HG03469 (cell line): ENCODE measurements around the gene TFDP1.

Source experiments
- ATAC-seq: cut with Tn5 transposase; IDR thresholded peaks from one replicate; pipeline ENCODE4 v1.9.1; 2021; ENCODE audit warnings: mild to moderate bottlenecking, moderate library complexity, moderate number of reproducible peaks; ENCODE audit not compliant: unreplicated experiment

Gene TFDP1

DNA sequence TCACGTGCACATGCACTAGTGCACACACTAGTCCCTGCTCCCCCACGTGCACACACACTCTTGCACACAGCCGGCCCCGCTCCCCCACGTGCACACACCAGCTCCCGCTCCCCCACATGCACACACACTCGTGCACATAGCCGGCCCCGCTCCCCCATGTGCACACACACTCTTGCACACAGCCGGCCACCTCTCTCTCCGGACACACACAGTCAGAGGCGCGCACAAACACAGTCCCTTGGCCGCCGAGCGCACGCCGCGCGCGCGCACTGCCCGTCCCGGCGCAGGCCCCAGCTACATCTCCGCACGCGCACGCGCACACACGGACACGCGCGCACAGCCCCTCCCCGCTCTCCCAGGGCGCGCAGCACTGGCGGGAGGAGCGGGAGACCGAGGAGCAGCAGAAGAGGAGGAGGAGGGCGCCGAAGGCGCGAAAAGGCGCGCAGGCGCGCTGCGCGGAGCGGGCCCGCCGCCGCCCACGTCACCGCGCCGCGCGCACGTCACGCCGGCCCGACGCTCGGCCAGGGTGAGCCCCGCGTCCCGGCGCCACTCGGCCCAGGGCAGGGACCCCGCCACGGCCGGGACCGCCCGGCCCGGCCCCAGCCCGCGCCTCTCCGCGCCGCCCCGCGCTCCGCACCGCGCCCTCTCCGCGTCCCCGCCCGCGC lies at the start of gene TFDP1:
TFDP1 (plus strand) TSS at position 549 of the 665 bp plus-strand sequence. CDS start 1,085 bp downstream, outside the sequence.
- ATAC-seq, result peak; percentile 76

- ATAC-seq, result no peak
These were observed 49.2 kb upstream of the TFDP1 start for GRCh38 chr13:113535381-113535781.

- no peak for ATAC-seq
These were observed 48.0 kb upstream of the TFDP1 start for GRCh38 chr13:113536461-113537110.

- no peak for ATAC-seq
These were observed 47.3 kb upstream of the TFDP1 start for GRCh38 chr13:113537205-113537604.

GRCh38 chr13:113537909-113538688 lies 46.5 kb upstream of the TFDP1 start:
- ATAC-seq, result no peak

DNA sequence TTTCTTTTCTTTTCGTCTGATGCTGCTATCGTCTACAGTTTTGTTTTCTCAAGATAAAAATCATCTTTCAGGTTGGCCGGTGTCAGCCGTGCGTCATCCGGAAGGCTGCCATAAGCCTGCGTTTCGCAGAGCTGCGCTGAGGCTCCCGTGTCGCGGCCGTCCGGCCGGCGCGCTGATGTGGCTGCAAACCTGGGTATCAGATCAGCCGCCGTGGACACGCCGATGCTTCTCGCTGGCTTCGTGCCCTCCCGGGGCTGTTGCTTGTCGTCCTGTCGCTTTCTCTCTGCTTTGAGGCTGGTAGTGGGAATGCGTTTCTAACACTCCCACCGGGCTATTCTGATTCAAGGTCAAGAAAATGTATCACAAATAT lies 45.9 kb upstream of the TFDP1 start:
- no peak for ATAC-seq

DNA sequence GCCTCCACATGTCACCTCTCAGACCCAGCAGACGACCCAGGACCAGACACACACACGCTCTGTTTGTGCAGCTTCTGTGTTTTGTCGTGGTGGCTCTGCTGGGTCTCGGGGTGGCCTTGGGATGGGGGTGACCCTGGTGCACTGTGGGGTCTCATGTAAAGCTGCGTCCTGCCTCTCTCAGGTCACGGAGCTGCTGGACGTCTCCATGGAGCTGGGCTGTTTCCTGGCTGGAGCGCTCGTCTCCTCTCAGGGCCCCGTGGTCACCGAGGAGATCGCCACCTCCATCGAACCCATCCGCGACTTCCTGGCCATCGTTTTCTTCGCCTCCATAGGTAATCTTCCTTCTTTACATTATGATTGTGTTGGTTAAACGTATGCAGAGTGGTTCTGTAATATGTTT lies 45.4 kb upstream of the TFDP1 start:
- ATAC-seq, result no peak

GRCh38 chr13:113539822-113540221 lies 44.7 kb upstream of the TFDP1 start:
- ATAC-seq, result no peak

DNA sequence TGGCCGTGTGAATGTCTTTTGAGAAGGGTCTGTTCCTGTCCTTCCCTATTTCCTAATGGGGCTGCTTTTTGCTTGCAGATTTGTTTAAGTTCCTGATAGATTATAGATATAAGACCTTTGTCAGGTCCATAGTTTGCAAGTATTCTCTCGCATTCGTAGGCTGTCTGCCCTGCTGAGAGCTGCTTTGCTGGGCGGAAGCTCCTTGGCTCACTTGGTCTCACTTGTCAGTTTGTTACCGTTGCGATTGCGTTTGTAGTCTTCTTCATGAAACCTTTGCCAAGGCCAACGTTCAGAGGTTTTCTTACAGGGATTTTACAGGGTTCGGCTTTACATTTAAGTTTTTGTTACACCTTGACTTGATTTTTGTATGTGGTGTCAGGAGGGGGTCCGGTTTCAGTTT lies 44.0 kb upstream of the TFDP1 start:
- no peak for ATAC-seq

DNA sequence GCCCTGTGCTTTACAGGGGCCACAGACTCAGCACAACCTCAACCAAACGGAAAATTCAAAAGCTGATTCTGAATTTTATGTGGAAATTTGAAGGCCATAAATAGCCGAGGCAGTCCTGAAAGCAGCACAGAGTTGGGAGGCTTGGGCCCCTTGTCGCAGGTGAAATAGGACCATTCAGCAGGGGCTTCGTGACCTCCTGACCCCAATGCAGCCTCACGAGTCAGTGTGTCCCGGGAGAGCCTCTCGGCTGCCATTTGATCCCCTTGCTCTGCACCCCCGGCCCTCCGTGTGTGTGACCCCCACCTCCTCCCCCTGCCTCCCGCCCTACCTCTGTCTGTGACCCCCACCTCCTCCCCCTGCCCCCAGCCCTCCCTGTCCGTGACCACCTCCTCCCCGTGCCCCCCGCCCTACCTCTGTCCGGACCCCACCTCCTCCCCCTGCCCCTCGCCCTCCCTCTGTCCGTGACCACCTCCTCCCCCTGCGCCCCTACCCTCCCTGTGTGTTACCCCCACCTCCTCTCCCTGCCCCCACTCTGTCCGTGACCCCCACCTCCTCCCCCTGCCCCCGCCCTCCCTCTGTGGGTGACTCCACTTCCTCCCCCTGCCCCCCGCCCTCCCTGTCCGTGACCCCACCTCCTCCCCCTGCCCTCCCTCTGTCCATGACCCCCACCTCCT lies 41.7 kb upstream of the TFDP1 start:
- no peak for ATAC-seq

- ATAC-seq, result no peak
These were observed 40.3 kb upstream of the TFDP1 start for GRCh38 chr13:113544071-113544891.

DNA sequence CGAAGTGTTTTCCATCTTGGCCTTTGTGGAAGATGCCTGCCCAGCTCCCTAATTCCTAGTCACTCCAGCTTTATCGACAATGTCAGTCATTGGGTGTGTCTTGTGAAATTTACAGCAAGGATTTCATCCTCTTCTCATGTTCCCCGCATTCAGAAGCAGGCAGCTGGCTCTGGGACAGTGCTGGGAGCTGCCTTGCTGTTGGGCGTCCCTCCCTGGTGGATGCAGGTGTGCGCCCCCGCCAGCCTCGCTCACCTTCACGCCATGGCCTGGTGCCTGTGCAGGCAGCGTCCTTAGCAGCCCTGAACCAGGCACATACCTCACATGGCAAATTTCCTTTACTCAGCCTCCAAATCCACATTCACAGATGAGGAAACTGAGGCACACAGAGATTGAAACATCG lies 39.7 kb upstream of the TFDP1 start:
- ATAC-seq, result no peak

DNA sequence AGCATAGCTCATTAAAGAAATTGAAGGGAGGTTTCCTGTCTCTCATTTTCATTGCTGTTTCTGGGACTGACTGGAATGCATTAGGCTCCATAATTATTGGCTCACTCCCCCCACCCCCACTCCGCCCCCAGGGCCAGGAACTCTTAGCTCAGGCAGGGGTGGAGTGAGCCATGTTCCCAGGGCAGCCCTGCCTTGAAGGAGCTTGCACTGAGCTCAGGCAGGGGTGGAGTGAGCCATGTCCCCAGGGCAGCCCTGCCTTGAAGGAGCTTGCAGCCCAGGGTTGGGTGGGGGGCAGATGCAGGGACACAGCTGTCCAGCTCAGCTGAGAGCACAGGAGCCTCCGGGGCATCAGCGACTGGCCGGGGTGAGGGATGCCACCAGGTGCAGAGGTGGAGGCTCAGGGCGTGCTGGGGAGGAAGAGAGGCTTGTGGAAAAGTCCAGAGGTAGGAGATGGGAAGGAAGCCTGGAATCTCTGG lies 39.1 kb upstream of the TFDP1 start:
- no peak for ATAC-seq

GRCh38 chr13:113545931-113546516 lies 38.5 kb upstream of the TFDP1 start:
- no peak for ATAC-seq

DNA sequence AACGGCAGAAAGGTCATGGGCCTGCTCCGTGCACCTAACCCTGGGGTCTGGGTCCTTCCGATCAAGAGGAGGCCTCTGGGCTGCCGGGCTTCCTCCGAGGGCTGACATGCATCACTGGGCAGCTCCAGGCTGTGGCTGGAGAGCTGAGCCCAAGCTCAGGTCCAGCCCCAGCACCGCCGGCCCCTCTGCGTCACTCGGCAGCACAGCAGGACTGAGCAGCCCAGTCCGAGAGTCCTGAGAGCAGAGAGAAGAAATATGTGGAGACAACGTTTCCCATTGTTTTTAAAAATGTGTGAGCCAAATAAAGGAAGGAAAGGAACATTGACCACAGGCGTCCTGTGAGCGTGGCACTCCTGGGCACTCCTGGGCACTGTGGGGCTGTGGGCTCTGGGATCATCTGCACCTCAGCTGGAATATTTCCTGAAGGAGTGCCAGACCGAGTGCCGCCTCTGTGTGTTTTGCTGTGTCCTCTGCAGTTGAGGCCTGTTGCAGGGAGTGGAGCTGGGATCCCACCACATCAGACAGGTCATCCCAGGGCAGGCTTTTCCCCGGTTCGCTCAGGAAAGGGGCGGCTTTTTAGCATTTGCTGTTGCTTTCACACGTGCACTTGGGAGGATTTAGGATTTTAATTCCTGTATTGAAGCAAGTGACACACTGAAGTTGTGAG lies 37.8 kb upstream of the TFDP1 start:
- ATAC-seq, result no peak

- no peak for ATAC-seq
These were observed 37.1 kb upstream of the TFDP1 start for GRCh38 chr13:113547238-113547971.

DNA sequence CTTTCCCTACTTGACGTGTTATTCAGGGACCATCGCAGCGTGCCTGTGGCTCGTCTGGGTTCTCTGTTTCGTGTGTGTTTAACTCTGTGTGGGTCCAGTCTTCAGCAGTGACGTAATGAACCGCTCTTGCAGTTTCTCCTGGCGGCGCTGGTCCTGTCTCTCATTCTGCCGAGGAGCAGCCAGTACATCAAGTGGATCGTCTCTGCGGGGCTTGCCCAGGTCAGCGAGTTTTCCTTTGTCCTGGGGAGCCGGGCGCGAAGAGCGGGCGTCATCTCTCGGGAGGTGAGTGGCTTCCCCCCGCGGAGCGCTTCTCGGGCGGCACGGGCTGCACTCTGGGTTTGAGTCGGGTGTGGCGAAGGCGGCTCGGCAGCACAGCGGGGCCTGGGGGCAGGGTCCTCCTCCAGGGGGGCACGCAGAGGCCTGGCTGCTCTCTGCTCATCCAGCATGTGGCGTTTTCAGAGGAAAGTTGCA lies 36.3 kb upstream of the TFDP1 start:
- ATAC-seq, result no peak

GRCh38 chr13:113548778-113549621 lies 35.6 kb upstream of the TFDP1 start:
- no peak for ATAC-seq
